SU-DHL-6 (cell line): ENCODE results near the gene POLH.
"Not testable (repeated sequence)": the region's sequence is repeated elsewhere in the genome, so short reads cannot be mapped to it uniquely, and the experiment has no call there.

ENCODE experiments used
- H2AFZ ChIP-seq: fragments of 200-600 bp; sonication (generic); 2 replicates; pipeline ENCODE4 v1.6.1; 2014; ENCODE audit warnings: low read depth, mild to moderate bottlenecking, moderate library complexity, mixed read lengths, antibody characterized with exemption, low read length; ENCODE audit not compliant: severe bottlenecking
- H3F3A ChIP-seq: fragments of 200-600 bp; shearing (Covaris generic); 2 replicates; pipeline ENCODE4 v1.6.0; 2016; ENCODE audit warnings: antibody characterized with exemption, mild to moderate bottlenecking; ENCODE audit not compliant: insufficient read depth
- H3K27ac ChIP-seq: fragments of 200-600 bp; sonication (generic); 2 replicates; pipeline ENCODE4 v1.5.1; 2016; ENCODE audit warnings: low read depth, mild to moderate bottlenecking, low read length, moderate library complexity, mixed read lengths
- H3K27me3 ChIP-seq: fragments of 200-600 bp; sonication (generic), shearing (Covaris generic); 2 replicates; pipeline ENCODE4 v1.6.0; 2014; ENCODE audit warnings: mild to moderate bottlenecking, low read length
- H3K36me3 ChIP-seq: fragments of 200-600 bp; sonication (generic); 2 replicates; pipeline ENCODE4 v1.6.1; 2014; ENCODE audit warnings: mild to moderate bottlenecking, low read length, mixed read lengths
- H3K4me2 ChIP-seq: fragments of 300-600, 200-600 bp; shearing (Covaris generic), sonication (generic); 2 replicates; pipeline ENCODE4 v1.6.0; 2014; ENCODE audit warnings: low read length, low read depth, mild to moderate bottlenecking; ENCODE audit not compliant: poor library complexity, severe bottlenecking
- H3K4me3 ChIP-seq: fragments of 200-600 bp; sonication (generic); 2 replicates; pipeline ENCODE4 v1.5.1; 2014; ENCODE audit warnings: antibody characterized with exemption, low read length, mild to moderate bottlenecking, mixed read lengths; ENCODE audit not compliant: insufficient read depth, poor library complexity, severe bottlenecking
- H3K79me2 ChIP-seq: fragments of 200-600 bp; sonication (generic); 2 replicates; pipeline ENCODE4 v1.6.1; 2014; ENCODE audit warnings: mild to moderate bottlenecking, low read length, moderate library complexity; ENCODE audit not compliant: insufficient read depth
- H3K9ac ChIP-seq: fragments of 200-600 bp; sonication (generic); 2 replicates; pipeline ENCODE4 v1.7.0; 2014; ENCODE audit warnings: mild to moderate bottlenecking, low read length
- H3K9me2 ChIP-seq: fragments of 200-600 bp; sonication (generic); replicated peaks from 2 replicates; pipeline ENCODE4 v1.6.1; 2014; ENCODE audit warnings: low read length; ENCODE audit not compliant: insufficient read depth
- H3K9me3 ChIP-seq: fragments of 200-600 bp; sonication (generic); 2 replicates; pipeline ENCODE4 v1.6.1; 2014; ENCODE audit warnings: low read length, mixed read lengths; ENCODE audit not compliant: insufficient read depth
- H4K20me1 ChIP-seq: fragments of 200-600 bp; sonication (generic); 2 replicates; pipeline ENCODE4 v1.6.1; 2014; ENCODE audit warnings: low read depth, mild to moderate bottlenecking, antibody characterized with exemption, low read length, moderate library complexity, mixed read lengths
- CTCF ChIP-seq: fragments of 200-600 bp; sonication (generic); IDR thresholded peaks from one replicate; pipeline ENCODE4 v1.5.1; 2017; ENCODE audit warnings: antibody characterized with exemption, mild to moderate bottlenecking, low read length, moderate library complexity; ENCODE audit not compliant: insufficient read depth, poor library complexity, severe bottlenecking
- EZH2phosphoT487 ChIP-seq: fragments of 200-600 bp; sonication (generic), shearing (Covaris generic); conservative IDR thresholded peaks from 2 replicates; pipeline ENCODE4 v1.6.1; 2018; ENCODE audit warnings: mild to moderate bottlenecking, antibody characterized with exemption, low read length, moderate library complexity, mixed read lengths

POLH gene

GRCh38 chr6:43588194-43588593 is 12.2 kb downstream of the POLH start:
- peaks cover 6% of the 10 kb centered on the region for H4K20me1 ChIP-seq
- TF ChIP-seq CTCF (no peak), EZH2phosphoT487 (no peak)
- H3K79me2 ChIP-seq = peaks cover 54% of the 10 kb centered on the region
- H3K9ac ChIP-seq = no peak overlapping the region
- H3K9me2 ChIP-seq = no peaks in the 10 kb centered on the region
- H3K27ac ChIP-seq = no peak overlapping the region
- H3F3A ChIP-seq = peaks cover 25% of the 10 kb centered on the region
- H3K27me3 ChIP-seq = no peaks in the 10 kb centered on the region
- H3K4me2 ChIP-seq = no peak overlapping the region
- H3K4me3 ChIP-seq = no peak overlapping the region
- no peaks in the 10 kb centered on the region for H3K9me3 ChIP-seq
- no peak overlapping the region for H2AFZ ChIP-seq
- peaks cover 65% of the 10 kb centered on the region for H3K36me3 ChIP-seq

DNA sequence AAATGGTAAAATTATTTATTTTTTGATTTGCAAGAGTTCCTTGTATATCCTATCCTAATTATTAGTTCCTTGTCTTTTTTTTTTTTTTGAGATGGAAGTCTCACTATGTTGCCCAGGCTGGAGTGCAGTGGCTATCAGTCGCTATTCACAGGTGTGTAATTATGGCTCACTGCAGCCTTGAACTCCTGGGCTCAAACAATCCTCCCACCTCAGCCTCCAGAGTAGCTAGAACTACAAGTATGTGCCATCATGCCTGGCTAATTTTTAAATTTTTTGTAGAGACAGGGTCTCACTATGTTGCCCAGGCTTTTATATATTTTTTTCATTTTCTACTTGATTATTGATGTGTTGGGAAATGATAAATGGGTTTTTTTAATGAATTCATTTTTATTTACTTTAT is 13.6 kb downstream of the POLH start:
- H3K9me3 ChIP-seq, H3K4me3 ChIP-seq, H2AFZ ChIP-seq, H3K27ac ChIP-seq, H3K9ac ChIP-seq, H3K27me3 ChIP-seq, H3K9me2 ChIP-seq, H3K4me2 ChIP-seq: not testable (repeated sequence)
- peaks cover 10% of the 10 kb centered on the region for H4K20me1 ChIP-seq
- H3K36me3 ChIP-seq = peaks cover 64% of the 10 kb centered on the region
- peaks cover 68% of the 10 kb centered on the region for H3K79me2 ChIP-seq
- peaks cover 24% of the 10 kb centered on the region for H3F3A ChIP-seq

DNA sequence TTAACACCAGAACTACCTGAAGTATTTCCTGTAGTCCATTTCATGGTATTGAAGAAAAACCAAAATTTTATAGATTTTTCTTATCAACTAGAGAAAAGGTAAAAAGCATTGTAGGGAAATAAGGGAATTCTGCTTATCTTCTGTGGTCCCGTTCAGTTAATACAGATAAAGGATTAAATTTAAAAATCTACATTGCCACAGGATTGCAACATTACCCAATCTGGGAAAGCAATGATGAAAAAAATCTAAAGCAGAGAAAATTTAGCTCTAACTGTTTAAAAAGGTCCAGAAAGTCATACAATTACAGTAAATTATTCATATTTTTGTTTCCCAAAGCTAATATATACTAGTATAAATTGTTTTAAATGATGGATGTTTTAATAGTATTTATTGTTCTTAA is 18.0 kb downstream of the POLH start:
- Histone ChIP-seq H3K9me2 (no peaks in the 10 kb centered on the region), H3K79me2 (peaks cover 57% of the 10 kb centered on the region), H3K27me3 (no peaks in the 10 kb centered on the region), H2AFZ (no peak overlapping the region), H4K20me1 (peaks cover 10% of the 10 kb centered on the region), H3K4me2 (no peak overlapping the region), H3K36me3 (peaks cover 67% of the 10 kb centered on the region), H3K27ac (no peak overlapping the region), H3K9me3 (no peaks in the 10 kb centered on the region), H3K4me3 (no peak overlapping the region), H3K9ac (no peak overlapping the region), H3F3A (peaks cover 33% of the 10 kb centered on the region)
- TF ChIP-seq EZH2phosphoT487 (no peak), CTCF (no peak)

DNA sequence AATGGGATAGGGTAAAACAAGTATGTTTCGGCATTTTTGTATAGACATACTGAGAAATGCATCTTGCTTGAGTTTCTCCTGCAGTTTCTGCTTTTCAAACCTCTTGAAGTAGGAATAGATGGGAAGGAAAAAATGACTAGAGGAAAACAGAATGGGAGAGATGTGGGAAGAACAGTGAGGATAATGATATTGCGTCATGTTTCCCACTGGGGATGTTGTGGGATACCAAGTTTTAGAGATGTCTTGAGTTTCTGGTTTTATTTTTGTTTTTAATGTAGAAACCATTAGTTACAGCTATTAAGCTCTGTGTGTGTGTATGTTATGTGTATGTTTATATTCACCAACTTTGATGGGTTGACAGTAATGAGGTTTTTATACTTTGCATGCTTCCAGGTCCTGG is 24.6 kb downstream of the POLH start:
- Histone ChIP-seq H2AFZ (no peak overlapping the region), H3F3A (peaks cover 47% of the 10 kb centered on the region)

More for the DNA sequence above, 24.6 kb downstream of the POLH start:
- Histone ChIP-seq H3K27ac (no peak overlapping the region), H3K27me3 (no peaks in the 10 kb centered on the region), H3K9me3 (no peaks in the 10 kb centered on the region), H3K9ac (no peak overlapping the region), H3K4me2 (no peak overlapping the region), H4K20me1 (no peaks in the 10 kb centered on the region), H3K79me2 (peaks cover 4% of the 10 kb centered on the region; the same call in 1 of the 2 replicates), H3K9me2 (no peaks in the 10 kb centered on the region), H3K36me3 (peaks cover 75% of the 10 kb centered on the region), H3K4me3 (no peak overlapping the region)
- TF ChIP-seq EZH2phosphoT487 = no peak
- TF ChIP-seq CTCF = no peak
